ENCODE data around the gene C18orf63. TPM values are rescaled to one million over a fixed set of nuclear protein-coding genes. Genes with fewer than 3 reads are reported as not detected.

Gene C18orf63
- total RNA-seq, 1 experiment from 2014 or later = not detected

GRCh38 chr18:74268933-74269620, 46.6 kb upstream of the C18orf63 start:
- no peak overlapping the region for H3K4me3 ChIP-seq (replicated peaks in 1 of 2; ENCODE audit: low read depth in 1 of 2, low read length in 2 of 2)
- H3K4me1 ChIP-seq (ENCODE audit: control insufficient read depth in 1 of 2, insufficient read depth in 2 of 2, low read length in 2 of 2) = no peaks in the 10 kb centered on the region
- intact Hi-C loops (cut with micrococcal nuclease) = no loop called here
- POLR2A ChIA-PET = no interaction called here
- H2AFZ ChIP-seq (ENCODE audit: low read depth, low read length, poor library complexity, severe bottlenecking) = no peak overlapping the region
- H3K79me2 ChIP-seq (ENCODE audit: insufficient read depth, low read length) = no peaks in the 10 kb centered on the region
- no TSS peak for BruUV-seq (replicated peaks)
- RAD21 ChIA-PET (ENCODE audit: low non-redundant PET in 1 of 2, low total read pairs in 2 of 2, uncharacterized antibody in 2 of 2, unreplicated experiment in 2 of 2) = no interaction called here
- H3K9ac ChIP-seq (ENCODE audit: low read length) = no peak overlapping the region
- no peaks in the 10 kb centered on the region for H3K9me3 ChIP-seq (ENCODE audit: control insufficient read depth in 1 of 2, insufficient read depth in 1 of 2, low read depth in 1 of 2, low read length in 2 of 2)
- H3K9me2 ChIP-seq (ENCODE audit: insufficient read depth) = no peaks in the 10 kb centered on the region
- H3K27me3 ChIP-seq (ENCODE audit: insufficient read depth, low read length) = no peaks in the 10 kb centered on the region
- CTCF ChIA-PET = no interaction called here
- H3K27ac ChIP-seq (ENCODE audit: low read depth, low read length) = no peak overlapping the region
- no peak for ATAC-seq
- no peak for DNase-seq (ENCODE audit: low read depth, low spot score)
- H3K36me3 ChIP-seq (ENCODE audit: control insufficient read depth in 1 of 2, insufficient read depth in 2 of 2, low read length in 2 of 2) = no peaks in the 10 kb centered on the region
- no peaks in the 10 kb centered on the region for H4K20me1 ChIP-seq (ENCODE audit: insufficient read depth)
- H3K4me2 ChIP-seq (ENCODE audit: low read length) = no peak overlapping the region
- TF ChIP-seq MAX (IDR thresholded peaks at IDR 0.05) (no peak), FOSL1 (IDR thresholded peaks at IDR 0.05; ENCODE audit: low read depth) (no peak), CTCF (IDR thresholded peaks at IDR 0.05 in 2 of 3, conservative IDR thresholded peaks at IDR 0.05 in 1 of 3; ENCODE audit: borderline replicate concordance in 1 of 3, insufficient read depth in 1 of 3, low read depth in 2 of 3, low read length in 2 of 3) (no peak), REST (IDR thresholded peaks at IDR 0.05; ENCODE audit: low read depth) (no peak), CBX3 (IDR thresholded peaks at IDR 0.05; ENCODE audit: low read depth) (no peak), JUND (IDR thresholded peaks at IDR 0.05) (no peak), SIN3A (IDR thresholded peaks at IDR 0.05; ENCODE audit: low read depth) (no peak), RAD21 (IDR thresholded peaks at IDR 0.05; ENCODE audit: low read depth) (no peak), EGR1 (IDR thresholded peaks at IDR 0.05; ENCODE audit: low read depth) (no peak), ELF1 (IDR thresholded peaks at IDR 0.05; ENCODE audit: borderline replicate concordance, low read depth) (no peak), ZFX (IDR thresholded peaks at IDR 0.05) (no peak), POLR2A (IDR thresholded peaks at IDR 0.05; ENCODE audit: borderline replicate concordance, extremely low read depth, insufficient read depth, insufficient read length) (no peak), ATF3 (IDR thresholded peaks at IDR 0.05) (no peak), ZNF274 (IDR thresholded peaks at IDR 0.05; ENCODE audit: low read depth, low read length) (no peak), SP1 (IDR thresholded peaks at IDR 0.05; ENCODE audit: low read depth) (no peak), CEBPB (IDR thresholded peaks at IDR 0.05; ENCODE audit: low read depth) (no peak), POLR2AphosphoS5 (IDR thresholded peaks at IDR 0.05; ENCODE audit: low read depth, low read length) (no peak), TCF7L2 (IDR thresholded peaks at IDR 0.05; ENCODE audit: borderline replicate concordance, extremely low read depth, insufficient read depth, insufficient read length) (no peak), YY1 (IDR thresholded peaks at IDR 0.05; ENCODE audit: extremely low read depth, insufficient replicate concordance, low read depth, low read length) (no peak), EZH2 (IDR thresholded peaks at IDR 0.05) (no peak)

Data from HCT116 (cell line).